BJ (cell line): ENCODE measurements around the gene TACR2. TPM values are rescaled to one million over a fixed set of nuclear protein-coding genes. Genes with fewer than 3 reads are reported as not detected.

ENCODE experiments used
- CTCF ChIA-PET: fragments of 350-600 bp; formaldehyde crosslinking; extraction: SDS; loops from one replicate; lab custom pipeline; 2021; ENCODE audit warnings: antibody characterized with exemption, inconsistent platforms; lab: Yijun Ruan, JAX
- POLR2A ChIA-PET: fragments of 300-600 bp; sonication (Branson Sonifier 250); formaldehyde crosslinking; extraction: SDS; loops from one replicate; lab custom pipeline; 2021; ENCODE audit warnings: antibody characterized with exemption; lab: Charles Lee
- DNase-seq: peaks from one replicate; pipeline ENCODE4 v3.0.0-alpha.2; 2011; ENCODE audit warnings: low read depth
- H3K27me3 ChIP-seq: 2 replicates; pipeline ENCODE4 v1.6.0; 2011; ENCODE audit warnings: low read length; ENCODE audit not compliant: control insufficient read depth, insufficient read depth
- H3K36me3 ChIP-seq: 2 replicates; pipeline ENCODE4 v1.5.1; 2011; ENCODE audit warnings: low read length; ENCODE audit not compliant: control insufficient read depth, insufficient read depth
- H3K4me3 ChIP-seq: 2 replicates; pipeline ENCODE4 v1.5.1; 2011; ENCODE audit warnings: low read depth, mild to moderate bottlenecking, control low read depth, low read length
- polyA plus RNA-seq: library from polyadenylated mRNA; depleted of rRNA; stranded (reverse); fragments of >200 nt; gene quantifications from 2 replicates; pipeline ENCODE4 v1.2.3, GENCODE V29; 2011
- TF ChIP-seq, protein P1 (sequence below): IDR thresholded peaks from 2 replicates; pipeline ENCODE4 v1.5.1; 2011; ENCODE audit warnings: low read depth, mild to moderate bottlenecking, control low read depth, inconsistent platforms, low read length, moderate library complexity; ENCODE audit not compliant: insufficient read depth

TACR2 gene
- polyA plus RNA-seq, 1 experiment: 0.09 TPM

- DNase-seq: no peak
- Histone ChIP-seq H3K27me3 (no peaks in the 10 kb centered on the region), H3K4me3 (no peak overlapping the region), H3K36me3 (no peaks in the 10 kb centered on the region)
- TF ChIP-seq, protein P1, sequence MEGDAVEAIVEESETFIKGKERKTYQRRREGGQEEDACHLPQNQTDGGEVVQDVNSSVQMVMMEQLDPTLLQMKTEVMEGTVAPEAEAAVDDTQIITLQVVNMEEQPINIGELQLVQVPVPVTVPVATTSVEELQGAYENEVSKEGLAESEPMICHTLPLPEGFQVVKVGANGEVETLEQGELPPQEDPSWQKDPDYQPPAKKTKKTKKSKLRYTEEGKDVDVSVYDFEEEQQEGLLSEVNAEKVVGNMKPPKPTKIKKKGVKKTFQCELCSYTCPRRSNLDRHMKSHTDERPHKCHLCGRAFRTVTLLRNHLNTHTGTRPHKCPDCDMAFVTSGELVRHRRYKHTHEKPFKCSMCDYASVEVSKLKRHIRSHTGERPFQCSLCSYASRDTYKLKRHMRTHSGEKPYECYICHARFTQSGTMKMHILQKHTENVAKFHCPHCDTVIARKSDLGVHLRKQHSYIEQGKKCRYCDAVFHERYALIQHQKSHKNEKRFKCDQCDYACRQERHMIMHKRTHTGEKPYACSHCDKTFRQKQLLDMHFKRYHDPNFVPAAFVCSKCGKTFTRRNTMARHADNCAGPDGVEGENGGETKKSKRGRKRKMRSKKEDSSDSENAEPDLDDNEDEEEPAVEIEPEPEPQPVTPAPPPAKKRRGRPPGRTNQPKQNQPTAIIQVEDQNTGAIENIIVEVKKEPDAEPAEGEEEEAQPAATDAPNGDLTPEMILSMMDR: no peak
- ChIA-PET POLR2A (no interaction called here), CTCF (no interaction called here)
Measured at GRCh38 chr10:69459101-69459790, 42.5 kb upstream of the TACR2 start.

GRCh38 chr10:69458430-69459100, 41.8 kb upstream of the TACR2 start:
- DNase-seq: no peak
- H3K27me3 ChIP-seq: no peaks in the 10 kb centered on the region
- TF ChIP-seq, protein P1: no peak
- ChIA-PET POLR2A (no interaction called here), CTCF (no interaction called here)
- no peaks in the 10 kb centered on the region for H3K36me3 ChIP-seq
- no peak overlapping the region for H3K4me3 ChIP-seq

GRCh38 chr10:69457771-69458237, 41.1 kb upstream of the TACR2 start:
- DNase-seq: no peak
- no peaks in the 10 kb centered on the region for H3K36me3 ChIP-seq
- CTCF ChIA-PET: interaction anchor here (1.6 kb wide), 1 partner anchor 11 kb away, joined by 6 read pairs; no protein-coding TSS in a partner anchor
- H3K27me3 ChIP-seq: no peaks in the 10 kb centered on the region; the same call in 1 of the 2 replicates
- POLR2A ChIA-PET: no interaction called here
- H3K4me3 ChIP-seq: no peak overlapping the region
- TF ChIP-seq, protein P1: no peak

DNA sequence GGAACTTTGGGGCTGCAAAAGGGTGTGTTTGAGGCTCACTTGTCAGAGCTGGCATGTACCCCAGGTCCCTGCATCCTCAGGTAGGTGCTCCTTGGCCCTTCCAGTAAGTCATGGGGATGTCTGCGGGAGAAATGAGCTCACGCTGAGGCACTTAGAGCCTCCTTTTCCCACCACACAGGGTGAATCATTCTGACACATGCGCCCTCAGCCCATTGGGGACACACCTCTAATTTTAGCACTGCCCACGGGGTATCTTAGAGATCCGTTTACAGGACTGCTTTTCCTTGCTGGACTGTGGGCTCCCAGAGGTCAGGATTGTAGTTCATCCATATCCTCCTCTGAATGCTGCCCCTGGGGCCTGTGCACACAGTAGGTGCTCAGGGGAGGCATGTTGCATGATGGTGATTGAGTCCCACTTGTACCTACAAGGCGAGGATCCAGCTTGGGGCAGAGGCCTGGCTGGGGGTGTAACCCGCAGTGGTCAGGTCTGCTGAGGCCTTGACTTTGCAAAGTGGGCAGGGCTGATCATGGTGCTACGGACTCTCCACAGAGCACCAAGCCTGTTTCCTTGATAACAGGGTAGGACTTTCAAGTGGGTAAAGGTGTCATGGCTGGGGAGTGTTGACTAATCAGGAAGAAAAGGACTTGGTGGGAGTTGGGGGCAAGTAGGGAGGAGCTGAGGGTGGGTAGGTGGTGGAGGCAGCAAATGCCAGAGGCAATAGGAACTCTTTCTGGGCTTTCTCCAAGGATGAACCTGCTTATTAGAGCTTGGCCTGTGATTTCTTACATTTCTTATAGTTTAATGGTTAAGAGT, 40.4 kb upstream of the TACR2 start:
- H3K36me3 ChIP-seq: no peaks in the 10 kb centered on the region
- no peak for DNase-seq
- TF ChIP-seq, protein P1: no peak
- H3K4me3 ChIP-seq: no peak overlapping the region
- ChIA-PET CTCF (interaction anchor here (1.6 kb wide), 1 partner anchor 10 kb away, joined by 6 read pairs; no protein-coding TSS in a partner anchor), POLR2A (no interaction called here)
- peaks cover 2% of the 10 kb centered on the region for H3K27me3 ChIP-seq
